Measurements from ENCODE around the gene AFF3. TPM values are rescaled to one million over a fixed set of nuclear protein-coding genes. Genes with fewer than 3 reads are reported as not detected.

AFF3 gene
- total RNA-seq, 1 experiment from 2014 or later = 0.22 TPM

DNA sequence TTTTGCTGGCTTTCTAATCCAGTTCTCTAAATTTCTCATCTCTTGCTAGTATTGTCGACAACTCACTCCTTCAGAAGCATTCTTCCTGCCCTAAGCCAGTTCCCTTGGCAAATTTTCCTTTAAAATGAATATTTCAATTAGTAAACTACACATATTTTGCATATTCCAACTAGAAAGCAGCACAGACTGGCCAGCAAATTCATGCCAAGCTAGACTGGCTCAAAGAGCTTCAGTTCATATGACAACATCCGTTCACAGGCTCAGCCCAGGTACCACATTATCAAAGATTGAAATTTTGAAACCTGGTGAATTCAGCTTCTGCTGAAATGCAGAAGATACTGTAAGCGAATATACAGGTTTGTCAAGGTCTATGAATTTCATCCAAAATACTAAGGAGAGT lies 64.5 kb downstream of the AFF3 start:
- no peak overlapping the region for H2BK12ac ChIP-seq (ENCODE audit: insufficient read length, low read depth, low read length)
- H3K4me1 ChIP-seq (ENCODE audit: insufficient read depth, low read length) = 0 out of 2 replicates have a peak, but pooled peaks cover 2% of the 10 kb centered on the region
- no peaks in the 10 kb centered on the region for H3K9me3 ChIP-seq (ENCODE audit: control insufficient read depth, low read depth, low read length)
- H3K27ac ChIP-seq (ENCODE audit: insufficient read length, low read depth, low read length) = no peak overlapping the region
- no peak overlapping the region for H3K4me2 ChIP-seq (ENCODE audit: insufficient read depth, insufficient read length, low read length)
- no peak overlapping the region for H3K23ac ChIP-seq (ENCODE audit: insufficient read length, low read depth, low read length)
- no peaks in the 10 kb centered on the region for H3K27me3 ChIP-seq (ENCODE audit: insufficient read depth, low read length)
- Mint-ChIP-seq H3K9me3 (no peaks in the 10 kb centered on the region), H3K27me3 (ENCODE audit: low read depth) (peaks cover 47% of the 10 kb centered on the region), H3K36me3 (ENCODE audit: insufficient read depth in 1 of 3, low read depth in 3 of 3) (no peaks in the 10 kb centered on the region), H3K4me1 (peaks cover 3 to 5% of the 10 kb centered on the region in 2 experiments; a peak in 3 of 4 replicates), H3K4me3 (no peak overlapping the region), H3K27ac (no peak overlapping the region)
- no peak overlapping the region for H2AK5ac ChIP-seq (ENCODE audit: insufficient read length, low read length)
- H3K79me1 ChIP-seq (ENCODE audit: insufficient read depth, low read depth, low read length, poor library complexity, severe bottlenecking) = no peaks in the 10 kb centered on the region
- no peak overlapping the region for H3K9ac ChIP-seq (ENCODE audit: extremely low read depth, insufficient read length, low read length)
- no peak overlapping the region for H3T11ph ChIP-seq (ENCODE audit: low read length)
- no CpG with 5 or more reads among the region's 3 CpGs for WGBS (ENCODE audit: extremely low coverage, insufficient read length, low lambda C conversion rate)
- no peak overlapping the region for H2BK15ac ChIP-seq (ENCODE audit: low read depth, low read length)
- no peak overlapping the region for H2BK120ac ChIP-seq (ENCODE audit: low read depth, low read length, poor library complexity, severe bottlenecking)
- TF ChIP-seq, protein P1, sequence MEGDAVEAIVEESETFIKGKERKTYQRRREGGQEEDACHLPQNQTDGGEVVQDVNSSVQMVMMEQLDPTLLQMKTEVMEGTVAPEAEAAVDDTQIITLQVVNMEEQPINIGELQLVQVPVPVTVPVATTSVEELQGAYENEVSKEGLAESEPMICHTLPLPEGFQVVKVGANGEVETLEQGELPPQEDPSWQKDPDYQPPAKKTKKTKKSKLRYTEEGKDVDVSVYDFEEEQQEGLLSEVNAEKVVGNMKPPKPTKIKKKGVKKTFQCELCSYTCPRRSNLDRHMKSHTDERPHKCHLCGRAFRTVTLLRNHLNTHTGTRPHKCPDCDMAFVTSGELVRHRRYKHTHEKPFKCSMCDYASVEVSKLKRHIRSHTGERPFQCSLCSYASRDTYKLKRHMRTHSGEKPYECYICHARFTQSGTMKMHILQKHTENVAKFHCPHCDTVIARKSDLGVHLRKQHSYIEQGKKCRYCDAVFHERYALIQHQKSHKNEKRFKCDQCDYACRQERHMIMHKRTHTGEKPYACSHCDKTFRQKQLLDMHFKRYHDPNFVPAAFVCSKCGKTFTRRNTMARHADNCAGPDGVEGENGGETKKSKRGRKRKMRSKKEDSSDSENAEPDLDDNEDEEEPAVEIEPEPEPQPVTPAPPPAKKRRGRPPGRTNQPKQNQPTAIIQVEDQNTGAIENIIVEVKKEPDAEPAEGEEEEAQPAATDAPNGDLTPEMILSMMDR (conservative IDR thresholded peaks at IDR 0.05) = no peak
- H3K4ac ChIP-seq (ENCODE audit: low read depth, low read length) = no peak overlapping the region
- no peaks in the 10 kb centered on the region for H4K20me1 ChIP-seq (ENCODE audit: control insufficient read depth, insufficient read depth, insufficient read length)
- no peak overlapping the region for H3K56ac ChIP-seq (ENCODE audit: insufficient read length, low read depth, low read length)
- H2AFZ ChIP-seq (ENCODE audit: low read length) = no peak overlapping the region
- H4K91ac ChIP-seq (ENCODE audit: insufficient read length, low read depth, low read length) = no peak overlapping the region
- no peak overlapping the region for H4K8ac ChIP-seq (replicated peaks; ENCODE audit: insufficient read length, low read depth, low read length)
- no peak overlapping the region for H2BK5ac ChIP-seq (ENCODE audit: insufficient read length, low read length)
- H4K5ac ChIP-seq (ENCODE audit: insufficient read length, low read depth, low read length) = no peak overlapping the region
- no peak overlapping the region for H3K18ac ChIP-seq (ENCODE audit: insufficient read length, low read depth, low read length)
- no peaks in the 10 kb centered on the region for H3K79me2 ChIP-seq (ENCODE audit: insufficient read depth, low read length)
- no peaks in the 10 kb centered on the region for H3K23me2 ChIP-seq (ENCODE audit: insufficient read length, low read depth, low read length, poor library complexity, severe bottlenecking)
- no peak for DNase-seq
- no peak overlapping the region for H2BK20ac ChIP-seq (ENCODE audit: low read depth, low read length, poor library complexity, severe bottlenecking)
- no peak overlapping the region for H3K14ac ChIP-seq (ENCODE audit: insufficient read depth, low read length)
